GM10248 (cell line): ENCODE data around the gene RTL10.

ENCODE experiments used
- CTCF ChIA-PET: fragments of 300-600 bp; sonication (Branson Sonifier 250); formaldehyde crosslinking; extraction: SDS; loops from one replicate; lab custom pipeline; 2021; ENCODE audit warnings: antibody characterized with exemption; lab: Yijun Ruan, JAX
- POLR2A ChIA-PET: fragments of 350-650 bp; sonication (Branson Sonifier 250); formaldehyde crosslinking; extraction: SDS; loops from one replicate; lab custom pipeline; 2020; ENCODE audit warnings: antibody characterized with exemption; lab: Yijun Ruan, JAX
- DNase-seq: peaks from one replicate; pipeline ENCODE4 v3.0.0; 2012; ENCODE audit errors: extremely low spot score
- TF ChIP-seq, protein P1 (sequence below): IDR thresholded peaks from 2 replicates; pipeline ENCODE4 v1.5.1; 2012; ENCODE audit warnings: mild to moderate bottlenecking, low read depth; ENCODE audit errors: extremely low read depth, missing control alignments, control extremely low read depth

Gene RTL10

DNA sequence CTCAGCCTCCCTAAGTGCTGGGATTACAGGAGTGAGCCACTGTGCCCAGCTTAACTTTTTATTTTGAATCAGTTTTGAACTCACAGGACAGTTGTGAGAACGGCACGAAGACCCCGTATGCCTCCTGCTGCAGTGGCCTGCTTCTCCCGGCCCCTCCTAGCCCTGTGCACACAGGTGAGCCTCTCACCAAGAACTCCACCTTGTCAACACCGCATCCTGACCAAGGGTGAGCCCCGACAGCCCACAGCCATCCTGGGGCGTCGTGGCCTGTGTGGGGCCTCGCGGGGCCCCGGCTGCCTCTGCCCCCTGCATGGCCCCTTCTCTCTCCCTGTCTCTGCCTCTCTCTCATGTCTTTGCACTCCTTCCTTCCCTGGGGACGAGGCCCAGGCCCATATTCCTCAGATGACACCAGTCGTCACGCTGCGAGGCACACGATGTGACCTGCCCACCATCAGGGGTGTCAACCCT lies 38.8 kb downstream of the RTL10 start:
- DNase-seq: no peak
- ChIA-PET POLR2A (no interaction called here), CTCF (no interaction called here)
- TF ChIP-seq, protein P1, sequence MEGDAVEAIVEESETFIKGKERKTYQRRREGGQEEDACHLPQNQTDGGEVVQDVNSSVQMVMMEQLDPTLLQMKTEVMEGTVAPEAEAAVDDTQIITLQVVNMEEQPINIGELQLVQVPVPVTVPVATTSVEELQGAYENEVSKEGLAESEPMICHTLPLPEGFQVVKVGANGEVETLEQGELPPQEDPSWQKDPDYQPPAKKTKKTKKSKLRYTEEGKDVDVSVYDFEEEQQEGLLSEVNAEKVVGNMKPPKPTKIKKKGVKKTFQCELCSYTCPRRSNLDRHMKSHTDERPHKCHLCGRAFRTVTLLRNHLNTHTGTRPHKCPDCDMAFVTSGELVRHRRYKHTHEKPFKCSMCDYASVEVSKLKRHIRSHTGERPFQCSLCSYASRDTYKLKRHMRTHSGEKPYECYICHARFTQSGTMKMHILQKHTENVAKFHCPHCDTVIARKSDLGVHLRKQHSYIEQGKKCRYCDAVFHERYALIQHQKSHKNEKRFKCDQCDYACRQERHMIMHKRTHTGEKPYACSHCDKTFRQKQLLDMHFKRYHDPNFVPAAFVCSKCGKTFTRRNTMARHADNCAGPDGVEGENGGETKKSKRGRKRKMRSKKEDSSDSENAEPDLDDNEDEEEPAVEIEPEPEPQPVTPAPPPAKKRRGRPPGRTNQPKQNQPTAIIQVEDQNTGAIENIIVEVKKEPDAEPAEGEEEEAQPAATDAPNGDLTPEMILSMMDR: no peak

DNA sequence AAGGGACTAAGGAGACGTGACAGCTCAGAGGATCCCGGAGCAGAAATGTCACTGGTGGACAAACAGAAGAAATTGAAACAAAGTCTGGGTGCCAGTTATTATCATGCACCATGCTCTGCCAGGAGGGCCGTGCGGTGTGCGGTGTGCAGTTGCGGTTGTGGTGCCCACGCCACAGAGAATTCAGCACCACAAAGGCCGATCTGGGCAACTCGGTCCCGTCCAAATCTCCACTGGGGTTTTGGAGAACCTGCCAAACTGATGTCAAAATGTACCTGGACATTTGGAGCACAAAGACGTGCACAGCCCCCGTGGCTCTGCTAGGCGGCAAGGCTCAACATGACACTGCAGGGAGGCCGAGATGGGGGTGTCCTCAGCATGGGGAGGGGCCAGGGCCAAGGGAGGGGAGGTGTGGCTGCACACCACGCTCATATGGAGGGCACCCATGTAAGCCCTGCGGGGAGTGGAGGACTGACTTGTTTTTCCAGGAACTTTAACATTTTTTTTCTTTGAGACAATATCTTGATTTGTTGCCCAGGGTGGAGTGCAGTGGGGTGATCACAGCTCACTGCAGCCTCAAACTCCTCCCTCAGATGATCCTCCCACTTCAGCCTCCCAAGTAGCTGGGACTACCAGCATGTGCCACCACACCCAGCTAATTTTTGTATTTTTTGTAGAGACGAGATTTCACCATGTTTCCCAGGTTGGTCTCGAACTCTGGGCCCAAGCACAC lies 39.4 kb downstream of the RTL10 start:
- ChIA-PET POLR2A (no interaction called here), CTCF (no interaction called here)
- TF ChIP-seq, protein P1: no peak
- no peak for DNase-seq

DNA sequence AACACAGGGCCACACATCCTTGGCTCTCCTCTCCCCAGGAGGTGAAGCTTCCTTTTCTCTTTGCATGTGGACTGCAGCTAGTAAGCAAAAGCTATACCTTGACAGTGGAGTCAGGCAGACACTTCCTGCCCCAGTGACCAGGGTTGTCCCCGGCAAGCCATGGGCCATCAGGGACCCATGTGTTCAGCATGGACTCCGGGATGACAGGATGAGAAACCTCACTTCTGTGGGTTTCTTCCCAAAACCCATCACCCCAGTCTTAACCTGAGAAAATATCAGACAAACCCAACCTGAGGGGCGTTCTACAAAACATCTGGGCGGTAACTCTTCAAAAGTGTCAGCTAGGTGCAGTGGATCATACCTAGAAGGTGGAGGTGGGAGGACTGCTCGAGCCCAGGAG lies 40.2 kb downstream of the RTL10 start:
- CTCF ChIA-PET: no interaction called here
- DNase-seq: no peak
- TF ChIP-seq, protein P1: no peak
- POLR2A ChIA-PET: no interaction called here

DNA sequence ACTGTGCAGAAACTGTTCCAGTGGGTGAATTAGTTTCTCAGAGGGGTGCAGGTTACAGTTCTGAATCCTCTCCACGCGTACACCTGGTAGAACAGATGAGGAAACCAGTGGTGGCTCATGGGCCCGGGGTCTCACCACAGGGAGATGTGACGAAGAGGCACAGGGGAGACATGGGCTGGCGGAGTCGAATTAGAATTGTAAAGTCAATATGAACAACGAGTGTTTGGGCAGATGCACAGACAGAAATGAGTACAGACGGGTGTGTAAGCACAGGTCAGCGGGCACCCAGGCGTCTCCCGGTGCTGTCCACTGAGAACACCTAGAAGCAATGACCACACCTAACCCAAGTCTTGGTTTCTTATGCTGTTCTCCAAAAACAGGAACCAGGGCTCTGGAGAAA lies 41.8 kb downstream of the RTL10 start:
- CTCF ChIA-PET: no interaction called here
- TF ChIP-seq, protein P1: no peak
- POLR2A ChIA-PET: no interaction called here
- DNase-seq: no peak

DNA sequence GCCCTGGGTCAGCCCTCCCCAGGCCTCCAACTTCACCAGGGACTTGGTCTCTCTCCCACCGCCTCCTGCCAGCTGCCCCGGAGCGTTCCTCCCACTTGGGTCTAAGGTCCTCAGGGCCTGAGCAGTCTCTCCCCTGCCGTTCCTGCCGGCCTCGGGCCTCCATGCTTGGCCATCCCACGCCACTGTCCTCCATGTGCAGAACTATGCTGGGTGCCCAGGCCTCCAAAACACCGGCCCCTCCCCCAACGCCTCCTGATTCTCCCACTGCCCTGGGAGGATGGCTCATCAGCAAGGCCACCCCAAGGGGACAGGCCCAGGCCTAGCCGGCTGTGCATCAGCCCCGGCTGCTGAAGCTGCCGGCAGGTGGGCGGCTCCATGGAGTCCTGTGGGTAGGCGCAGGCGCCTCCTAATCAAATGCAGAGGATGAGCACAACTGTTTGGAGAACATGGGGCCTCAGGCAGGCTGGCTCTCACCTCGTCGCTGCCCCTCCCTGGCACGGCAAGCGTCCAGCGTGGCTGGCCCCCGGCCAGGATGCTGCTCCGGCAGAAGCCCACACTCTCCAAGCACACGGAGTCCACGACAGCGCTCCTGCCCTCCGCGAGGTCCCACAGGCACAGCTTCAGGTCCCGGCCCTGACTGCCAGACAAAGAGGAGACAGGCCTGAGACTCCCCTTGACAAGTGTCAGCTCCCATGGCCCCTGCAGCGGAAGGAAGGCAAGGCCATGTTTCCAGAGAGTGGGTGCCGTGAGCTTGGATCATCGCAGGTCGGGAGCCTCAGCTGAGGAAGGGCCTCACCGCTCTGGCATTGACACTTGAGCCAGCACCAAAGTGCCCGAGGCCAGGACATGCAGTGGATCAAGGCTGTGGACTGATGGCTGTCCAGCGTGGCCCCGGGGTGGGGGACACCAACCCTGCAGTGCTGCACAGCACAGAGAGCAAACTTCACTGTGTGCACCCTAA lies 42.6 kb downstream of the RTL10 start:
- TF ChIP-seq, protein P1: no peak
- ChIA-PET POLR2A (no interaction called here), CTCF (no interaction called here)
- DNase-seq: no peak

- TF ChIP-seq, protein P1: no peak
- CTCF ChIA-PET: interaction anchor here (1.1 kb wide), 1 partner anchor 9 kb away, joined by 3 read pairs; no protein-coding TSS in a partner anchor
- DNase-seq: no peak
- POLR2A ChIA-PET: no interaction called here
These were observed 43.5 kb downstream of the RTL10 start for GRCh38 chr22:19811211-19811621.
